ENCODE results near the gene MAP3K5.

Gene MAP3K5

GRCh38 chr6:136734977-136735376 lies 57.3 kb downstream of the MAP3K5 start:
- TF ChIP-seq EZH2phosphoT487 (conservative IDR thresholded peaks at IDR 0.05; ENCODE audit: low read length), result no peak
- no peak for TF ChIP-seq CTCF (IDR thresholded peaks at IDR 0.05; ENCODE audit: insufficient read depth, low read length, poor library complexity, severe bottlenecking)
- Histone ChIP-seq H3K9me2 (replicated peaks; ENCODE audit: insufficient read depth, low read length) (no peaks in the 10 kb centered on the region), H4K20me1 (ENCODE audit: low read depth, low read length) (no peaks in the 10 kb centered on the region), H3K4me3 (ENCODE audit: insufficient read depth, low read length, poor library complexity, severe bottlenecking) (no peak overlapping the region), H2AFZ (ENCODE audit: low read depth, low read length, severe bottlenecking) (no peak overlapping the region), H3K9me3 (ENCODE audit: insufficient read depth, low read length) (no peaks in the 10 kb centered on the region), H3K36me3 (ENCODE audit: low read length) (no peaks in the 10 kb centered on the region), H3K9ac (ENCODE audit: low read length) (no peak overlapping the region), H3K4me2 (ENCODE audit: low read depth, low read length, poor library complexity, severe bottlenecking) (no peak overlapping the region), H3K27ac (ENCODE audit: low read depth, low read length) (no peak overlapping the region), H3K27me3 (ENCODE audit: low read length) (no peaks in the 10 kb centered on the region), H3K79me2 (ENCODE audit: insufficient read depth, low read length) (no peaks in the 10 kb centered on the region), H3F3A (ENCODE audit: insufficient read depth) (no peaks in the 10 kb centered on the region)

GRCh38 chr6:136732889-136733288 lies 59.4 kb downstream of the MAP3K5 start:
- Histone ChIP-seq H3K9me3 (ENCODE audit: insufficient read depth, low read length) (no peaks in the 10 kb centered on the region), H4K20me1 (ENCODE audit: low read depth, low read length) (no peaks in the 10 kb centered on the region)

GRCh38 chr6:136729832-136730231 lies 62.4 kb downstream of the MAP3K5 start:
- H3K9ac ChIP-seq (ENCODE audit: low read length), result no peak overlapping the region
- H3K27ac ChIP-seq (ENCODE audit: low read depth, low read length), result no peak overlapping the region
- H3K9me3 ChIP-seq (ENCODE audit: insufficient read depth, low read length), result no peaks in the 10 kb centered on the region
- no peaks in the 10 kb centered on the region for H3F3A ChIP-seq (ENCODE audit: insufficient read depth)
- H3K36me3 ChIP-seq (ENCODE audit: low read length), result no peaks in the 10 kb centered on the region
- H3K4me3 ChIP-seq (ENCODE audit: insufficient read depth, low read length, poor library complexity, severe bottlenecking), result no peak overlapping the region
- no peaks in the 10 kb centered on the region for H4K20me1 ChIP-seq (ENCODE audit: low read depth, low read length)
- TF ChIP-seq EZH2phosphoT487 (conservative IDR thresholded peaks at IDR 0.05; ENCODE audit: low read length), result no peak
- no peak for TF ChIP-seq CTCF (IDR thresholded peaks at IDR 0.05; ENCODE audit: insufficient read depth, low read length, poor library complexity, severe bottlenecking)
- no peak overlapping the region for H2AFZ ChIP-seq (ENCODE audit: low read depth, low read length, severe bottlenecking)
- H3K79me2 ChIP-seq (ENCODE audit: insufficient read depth, low read length), result no peaks in the 10 kb centered on the region
- no peak overlapping the region for H3K4me2 ChIP-seq (ENCODE audit: low read depth, low read length, poor library complexity, severe bottlenecking)
- H3K9me2 ChIP-seq (replicated peaks; ENCODE audit: insufficient read depth, low read length), result no peaks in the 10 kb centered on the region
- no peaks in the 10 kb centered on the region for H3K27me3 ChIP-seq (ENCODE audit: low read length)

More at GRCh38 chr6:136732889-136733288, 59.4 kb downstream of the MAP3K5 start:
- Histone ChIP-seq H3K4me3 (ENCODE audit: insufficient read depth, low read length, poor library complexity, severe bottlenecking) (no peak overlapping the region), H3K9ac (ENCODE audit: low read length) (no peak overlapping the region), H2AFZ (ENCODE audit: low read depth, low read length, severe bottlenecking) (no peak overlapping the region), H3F3A (ENCODE audit: insufficient read depth) (no peaks in the 10 kb centered on the region), H3K4me2 (ENCODE audit: low read depth, low read length, poor library complexity, severe bottlenecking) (no peak overlapping the region), H3K27ac (ENCODE audit: low read depth, low read length) (no peak overlapping the region), H3K36me3 (ENCODE audit: low read length) (no peaks in the 10 kb centered on the region), H3K79me2 (ENCODE audit: insufficient read depth, low read length) (no peaks in the 10 kb centered on the region), H3K9me2 (replicated peaks; ENCODE audit: insufficient read depth, low read length) (no peaks in the 10 kb centered on the region), H3K27me3 (ENCODE audit: low read length) (no peaks in the 10 kb centered on the region)
- no peak for TF ChIP-seq EZH2phosphoT487 (conservative IDR thresholded peaks at IDR 0.05; ENCODE audit: low read length)
- TF ChIP-seq CTCF (IDR thresholded peaks at IDR 0.05; ENCODE audit: insufficient read depth, low read length, poor library complexity, severe bottlenecking), result no peak
